ENCODE results near the gene CD180.

Gene CD180

GRCh38 chr5:67208403-67208802, 11.8 kb upstream of the CD180 start:
- no peak overlapping the region for H3K4me3 Mint-ChIP-seq

GRCh38 chr5:67206929-67207328, 10.3 kb upstream of the CD180 start:
- H3K9me3 Mint-ChIP-seq, result peaks cover 2% of the 10 kb centered on the region
- no peak overlapping the region for H3K27ac Mint-ChIP-seq
- H3K4me3 Mint-ChIP-seq, result no peak overlapping the region
- no peaks in the 10 kb centered on the region for H3K36me3 Mint-ChIP-seq (ENCODE audit: low read depth)
- H3K4me1 Mint-ChIP-seq, result peaks cover 16% of the 10 kb centered on the region
- no peak for TF ChIP-seq CTCF (IDR thresholded peaks at IDR 0.05; ENCODE audit: unreplicated experiment in 3 of 3)
- peaks cover 6% of the 10 kb centered on the region for H3K27me3 Mint-ChIP-seq (ENCODE audit: low read depth)

More at GRCh38 chr5:67208403-67208802, 11.8 kb upstream of the CD180 start:
- peak overlapping the region in 1 of 3 experiments; percentile 30 for H3K27ac Mint-ChIP-seq
- H3K4me1 Mint-ChIP-seq, result peaks cover 16% of the 10 kb centered on the region
- H3K9me3 Mint-ChIP-seq, result no peaks in the 10 kb centered on the region
- peaks cover 6% of the 10 kb centered on the region for H3K27me3 Mint-ChIP-seq (ENCODE audit: low read depth)
- no peak for TF ChIP-seq CTCF (IDR thresholded peaks at IDR 0.05; ENCODE audit: unreplicated experiment in 3 of 3)
- H3K36me3 Mint-ChIP-seq (ENCODE audit: low read depth), result no peaks in the 10 kb centered on the region

GRCh38 chr5:67206461-67206860, 9.9 kb upstream of the CD180 start:
- no peaks in the 10 kb centered on the region for H3K36me3 Mint-ChIP-seq (ENCODE audit: low read depth)
- no peak for TF ChIP-seq CTCF (IDR thresholded peaks at IDR 0.05; ENCODE audit: unreplicated experiment in 3 of 3)
- peaks cover 16% of the 10 kb centered on the region for H3K4me1 Mint-ChIP-seq
- H3K27me3 Mint-ChIP-seq (ENCODE audit: low read depth), result peaks cover 6% of the 10 kb centered on the region
- peaks cover 2% of the 10 kb centered on the region for H3K9me3 Mint-ChIP-seq
- H3K4me3 Mint-ChIP-seq, result no peak overlapping the region
- no peak overlapping the region for H3K27ac Mint-ChIP-seq

GRCh38 chr5:67205981-67206380, 9.4 kb upstream of the CD180 start:
- TF ChIP-seq CTCF (IDR thresholded peaks at IDR 0.05; ENCODE audit: unreplicated experiment in 3 of 3), result no peak
- H3K4me1 Mint-ChIP-seq, result peaks cover 15% of the 10 kb centered on the region
- peaks cover 6% of the 10 kb centered on the region for H3K27me3 Mint-ChIP-seq (ENCODE audit: low read depth)
- no peak overlapping the region for H3K4me3 Mint-ChIP-seq
- no peak overlapping the region for H3K27ac Mint-ChIP-seq
- H3K36me3 Mint-ChIP-seq (ENCODE audit: low read depth), result no peaks in the 10 kb centered on the region
- H3K9me3 Mint-ChIP-seq, result peaks cover 2% of the 10 kb centered on the region

- Mint-ChIP-seq H3K36me3 (ENCODE audit: low read depth) (no peaks in the 10 kb centered on the region), H3K4me1 (peaks cover 11% of the 10 kb centered on the region), H3K27me3 (ENCODE audit: low read depth) (peaks cover 6% of the 10 kb centered on the region), H3K9me3 (peaks cover 2% of the 10 kb centered on the region), H3K27ac (no peak overlapping the region), H3K4me3 (no peak overlapping the region)
- no peak for TF ChIP-seq CTCF (IDR thresholded peaks at IDR 0.05; ENCODE audit: unreplicated experiment in 3 of 3)
These were observed 8.2 kb upstream of the CD180 start for GRCh38 chr5:67204821-67205220.

- peaks cover 2% of the 10 kb centered on the region for H3K9me3 Mint-ChIP-seq
These were observed 7.1 kb upstream of the CD180 start for GRCh38 chr5:67203701-67204074.

More at GRCh38 chr5:67203701-67204074, 7.1 kb upstream of the CD180 start:
- no peak for TF ChIP-seq CTCF (IDR thresholded peaks at IDR 0.05; ENCODE audit: unreplicated experiment in 3 of 3)
- H3K27ac Mint-ChIP-seq, result no peak overlapping the region
- H3K4me3 Mint-ChIP-seq, result no peak overlapping the region
- H3K36me3 Mint-ChIP-seq (ENCODE audit: low read depth), result no peaks in the 10 kb centered on the region
- peaks cover 6% of the 10 kb centered on the region for H3K27me3 Mint-ChIP-seq (ENCODE audit: low read depth)
- peaks cover 11% of the 10 kb centered on the region for H3K4me1 Mint-ChIP-seq

Measured in nephron (organoid).